WI38 (cell line): ENCODE data around the gene FNDC3B.

ENCODE experiments used
- H3K4me3 ChIP-seq: 2 replicates; pipeline ENCODE4 v1.5.1; 2011; ENCODE audit warnings: low read depth, mild to moderate bottlenecking, control low read depth, low read length
- TF ChIP-seq, protein P1 (sequence below): IDR thresholded peaks from 2 replicates; pipeline ENCODE4 v1.5.1; 2012; ENCODE audit warnings: low read depth, mild to moderate bottlenecking, control low read depth, low read length

The FNDC3B gene

DNA sequence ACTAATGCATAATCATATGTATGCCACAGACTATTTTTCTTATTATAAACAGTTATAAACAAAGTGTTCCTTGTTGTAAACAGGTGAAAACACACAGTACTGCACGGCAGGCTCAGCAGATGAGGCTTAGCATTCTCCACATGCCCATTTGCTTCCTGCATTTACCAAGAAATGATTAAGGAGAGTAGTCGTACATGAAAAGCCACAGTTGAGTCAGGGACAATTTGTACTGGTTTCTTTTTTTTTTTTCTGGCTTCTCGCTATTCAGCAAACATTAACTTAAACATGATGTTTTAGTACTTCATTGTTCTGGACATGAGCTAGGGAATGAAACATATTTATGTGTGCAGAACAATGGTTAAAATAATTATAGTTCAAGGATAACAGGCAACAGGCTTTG lies 345.5 kb downstream of the FNDC3B start:
- TF ChIP-seq, protein P1, sequence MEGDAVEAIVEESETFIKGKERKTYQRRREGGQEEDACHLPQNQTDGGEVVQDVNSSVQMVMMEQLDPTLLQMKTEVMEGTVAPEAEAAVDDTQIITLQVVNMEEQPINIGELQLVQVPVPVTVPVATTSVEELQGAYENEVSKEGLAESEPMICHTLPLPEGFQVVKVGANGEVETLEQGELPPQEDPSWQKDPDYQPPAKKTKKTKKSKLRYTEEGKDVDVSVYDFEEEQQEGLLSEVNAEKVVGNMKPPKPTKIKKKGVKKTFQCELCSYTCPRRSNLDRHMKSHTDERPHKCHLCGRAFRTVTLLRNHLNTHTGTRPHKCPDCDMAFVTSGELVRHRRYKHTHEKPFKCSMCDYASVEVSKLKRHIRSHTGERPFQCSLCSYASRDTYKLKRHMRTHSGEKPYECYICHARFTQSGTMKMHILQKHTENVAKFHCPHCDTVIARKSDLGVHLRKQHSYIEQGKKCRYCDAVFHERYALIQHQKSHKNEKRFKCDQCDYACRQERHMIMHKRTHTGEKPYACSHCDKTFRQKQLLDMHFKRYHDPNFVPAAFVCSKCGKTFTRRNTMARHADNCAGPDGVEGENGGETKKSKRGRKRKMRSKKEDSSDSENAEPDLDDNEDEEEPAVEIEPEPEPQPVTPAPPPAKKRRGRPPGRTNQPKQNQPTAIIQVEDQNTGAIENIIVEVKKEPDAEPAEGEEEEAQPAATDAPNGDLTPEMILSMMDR, result no peak
- H3K4me3 ChIP-seq, result no peak overlapping the region

DNA sequence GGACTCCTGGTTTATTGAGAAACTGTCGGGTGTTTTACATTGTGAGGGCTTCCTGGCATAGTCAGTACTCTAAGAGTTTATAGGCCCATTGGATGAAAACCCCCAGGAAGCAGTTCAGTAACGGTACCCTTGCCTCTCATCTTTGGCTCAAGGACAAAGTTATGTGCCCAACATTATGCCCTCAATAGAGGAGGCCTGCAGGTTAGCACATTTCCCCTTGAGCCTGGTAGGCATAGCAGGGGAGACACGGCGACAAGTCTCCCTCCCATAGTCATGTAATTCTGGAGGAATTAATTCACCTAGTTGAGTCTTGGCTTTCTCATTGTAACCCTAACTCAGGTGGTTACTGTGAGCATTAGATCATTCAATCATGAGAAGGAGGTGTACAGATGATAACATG lies 348.4 kb downstream of the FNDC3B start:
- TF ChIP-seq, protein P1, result no peak
- no peak overlapping the region for H3K4me3 ChIP-seq

DNA sequence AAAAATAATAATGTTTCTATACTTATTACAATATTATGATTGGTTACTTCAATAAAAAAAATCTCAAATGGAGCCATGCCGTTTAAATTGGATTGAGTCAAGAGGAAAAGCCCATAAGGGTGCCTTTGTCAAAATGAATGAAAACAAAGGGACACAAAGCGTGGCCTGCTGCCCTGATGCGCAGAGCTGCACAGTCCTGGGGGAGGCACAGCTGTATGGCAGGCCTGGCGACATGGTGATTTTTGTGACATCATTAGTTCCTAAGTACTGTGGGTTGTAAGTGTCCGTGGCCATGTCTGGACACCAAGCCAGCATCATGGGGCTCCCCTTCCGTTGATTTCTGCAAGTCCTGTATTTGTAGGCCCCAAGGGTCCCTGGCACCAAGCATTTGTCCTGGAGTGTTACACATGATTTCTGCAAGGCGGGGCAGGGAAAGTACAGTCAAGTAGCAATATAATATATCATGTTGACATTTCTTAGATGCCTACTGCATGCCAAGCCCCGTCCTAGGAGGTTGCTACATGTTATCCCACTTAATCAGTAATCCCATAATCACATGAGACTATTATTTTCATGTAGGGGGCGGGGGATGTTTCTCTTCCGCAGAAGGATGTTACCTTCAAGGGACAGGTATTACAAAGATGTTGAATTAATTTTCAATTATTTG lies 349.2 kb downstream of the FNDC3B start:
- no peak overlapping the region for H3K4me3 ChIP-seq
- TF ChIP-seq, protein P1, result no peak

DNA sequence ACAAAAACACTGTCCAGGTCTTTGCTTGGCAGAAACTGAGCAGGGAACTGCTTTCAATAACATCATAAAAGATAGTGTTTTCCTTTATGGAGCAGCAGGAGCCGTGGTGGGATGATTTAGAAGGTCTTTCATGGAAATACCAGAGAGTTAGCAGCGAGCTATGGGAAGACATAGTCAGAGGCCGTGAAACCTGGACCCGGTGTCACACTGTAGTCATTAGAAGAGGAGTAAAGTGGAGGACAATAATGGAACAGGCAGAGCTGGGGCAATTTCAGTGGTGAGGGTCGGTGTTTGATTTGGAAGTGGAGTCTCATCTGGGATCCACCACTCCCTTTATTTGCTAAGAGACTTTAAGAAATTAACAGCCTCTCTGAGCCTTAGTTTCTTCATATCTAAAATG lies 351.4 kb downstream of the FNDC3B start:
- TF ChIP-seq, protein P1, result no peak
- no peak overlapping the region for H3K4me3 ChIP-seq

DNA sequence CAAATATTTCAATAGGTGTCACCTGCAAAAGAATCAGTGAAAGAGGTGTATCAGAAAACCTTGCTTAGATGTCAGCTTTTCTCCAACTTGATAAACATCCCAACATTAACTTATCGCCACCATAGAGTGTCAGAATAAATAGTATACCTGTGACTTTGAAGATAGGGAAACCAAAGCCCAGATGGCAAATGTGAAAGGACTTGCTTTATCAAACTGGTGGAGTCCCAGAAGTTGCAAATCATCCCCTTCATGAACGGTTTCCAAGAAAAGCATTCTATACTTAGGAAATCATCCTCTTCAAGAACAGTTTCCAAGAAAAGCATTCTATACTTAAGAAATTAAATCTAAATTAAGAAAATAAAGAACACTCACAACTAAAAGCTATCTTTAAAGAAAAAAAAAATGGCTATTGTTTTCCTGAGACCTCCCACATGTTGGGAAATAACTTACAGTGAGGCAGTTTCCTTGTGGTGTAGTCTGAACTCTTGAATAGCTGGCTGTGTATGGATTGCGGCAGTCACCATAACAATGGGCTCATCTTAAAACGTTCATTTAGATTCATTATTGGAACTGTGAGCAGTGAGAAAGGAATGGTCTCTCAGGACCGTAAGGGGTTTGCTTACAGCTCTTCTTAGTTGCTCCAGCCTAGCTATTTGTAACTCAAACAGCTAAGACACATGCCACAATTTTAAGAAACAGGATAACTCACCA lies 352.4 kb downstream of the FNDC3B start:
- TF ChIP-seq, protein P1, result no peak
- no peak overlapping the region for H3K4me3 ChIP-seq

DNA sequence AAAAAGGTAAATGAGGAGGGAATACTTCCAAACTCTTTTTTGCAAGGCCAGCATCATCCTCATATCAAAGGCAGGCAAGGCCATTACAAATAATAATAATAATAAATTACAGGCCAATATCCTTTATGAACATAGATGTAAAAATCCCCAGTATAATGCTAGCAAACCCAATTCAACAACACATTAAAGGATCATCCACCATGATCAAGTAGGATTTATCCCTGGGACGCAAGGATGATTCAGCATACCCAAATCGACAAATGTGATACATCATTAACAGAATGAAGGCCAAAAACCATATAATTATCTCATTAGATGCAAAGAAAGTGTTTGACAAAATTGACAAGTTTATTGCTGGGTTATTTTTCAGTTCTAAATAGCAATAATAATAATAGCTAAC lies 355.3 kb downstream of the FNDC3B start:
- H3K4me3 ChIP-seq, result no peak overlapping the region
- TF ChIP-seq, protein P1, result no peak

DNA sequence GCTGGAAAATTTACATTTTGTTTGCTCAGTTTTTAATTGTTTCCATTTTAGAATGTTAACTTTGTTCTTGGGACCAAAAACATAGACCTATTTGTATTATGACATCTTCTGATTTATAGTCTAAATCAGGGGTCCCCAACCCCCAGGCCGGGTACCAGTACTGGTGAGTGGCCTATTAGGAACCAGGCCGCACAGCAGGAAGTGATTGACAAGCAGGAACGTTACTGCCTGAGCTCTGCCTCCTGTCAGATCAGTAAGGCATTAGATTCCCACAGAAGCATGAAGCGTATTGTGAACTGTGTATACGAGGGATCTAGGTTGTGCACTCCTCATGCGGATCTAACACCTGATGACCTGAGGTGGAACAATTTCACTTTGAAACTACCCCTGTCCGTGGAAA lies 357.0 kb downstream of the FNDC3B start:
- TF ChIP-seq, protein P1, result no peak
- no peak overlapping the region for H3K4me3 ChIP-seq
